SK-N-SH (cell line): ENCODE data around the gene WWOX. TPM values are rescaled to one million over a fixed set of nuclear protein-coding genes. Genes with fewer than 3 reads are reported as not detected.

Experiments
- CTCF ChIA-PET: fragments of 300-600, 350-600 bp; formaldehyde crosslinking; extraction: SDS; loops from one replicate; lab custom pipeline; 2021; lab: Yijun Ruan, JAX
- POLR2A ChIA-PET: fragments of 350-600 bp; sonication (Branson Sonifier 250); formaldehyde crosslinking; extraction: SDS; loops from one replicate; lab custom pipeline; 2020; ENCODE audit warnings: antibody characterized with exemption, inconsistent platforms; lab: Yijun Ruan, JAX
- DNase-seq: peaks from one replicate; pipeline ENCODE4 v3.0.0; 2012
- H2AFZ ChIP-seq: fragments of 200-600 bp; sonication (generic); 2 replicates; pipeline ENCODE4 v1.8.1; 2016; ENCODE audit warnings: antibody characterized with exemption, mild to moderate bottlenecking, low read depth
- H3F3A ChIP-seq: fragments of 200-600 bp; sonication (generic); replicated peaks from 2 replicates; pipeline ENCODE3; 2016; ENCODE audit warnings: antibody characterized with exemption, mild to moderate bottlenecking; ENCODE audit not compliant: insufficient read depth
- H3K27ac ChIP-seq, 2 experiments: fragments of 200-500 bp in 1 of 2; fragments of 200-600 bp in 1 of 2; sonication (Bioruptor generic) in 1 of 2; sonication (generic), shearing (Covaris generic) in 1 of 2; 2 replicates each; pipeline versions ENCODE4 v1.5.1 to v1.6.1; 2014 to 2016; ENCODE audit warnings: low read depth in 2 of 2, inconsistent platforms in 1 of 2, low read length in 1 of 2, mild to moderate bottlenecking in 1 of 2, mixed read lengths in 1 of 2
- H3K27me3 ChIP-seq: fragments of 200-600 bp; sonication (generic), shearing (Covaris generic); 2 replicates; pipeline ENCODE4 v1.6.1; 2016; ENCODE audit warnings: mixed run types; ENCODE audit not compliant: insufficient read depth
- H3K36me3 ChIP-seq, 2 experiments: fragments of 200-500 bp in 1 of 2; fragments of 200-600 bp in 1 of 2; sonication (Bioruptor generic) in 1 of 2; sonication (generic) in 1 of 2; replicated peaks in 1 of 2; 2 replicates each; pipeline versions ENCODE3 to v1.5.1; 2014 to 2016; ENCODE audit warnings: low read length in 1 of 2, mild to moderate bottlenecking in 1 of 2; ENCODE audit not compliant: insufficient read depth in 2 of 2, control insufficient read depth in 1 of 2
- H3K4me1 ChIP-seq, 2 experiments: fragments of 200-500 bp in 1 of 2; fragments of 200-600 bp in 1 of 2; sonication (Bioruptor generic) in 1 of 2; sonication (generic), shearing (Covaris generic) in 1 of 2; 2 replicates each; pipeline versions ENCODE4 v1.5.1 to v1.6.1; 2014 to 2016; ENCODE audit warnings: low read depth in 1 of 2, low read length in 1 of 2, mixed run types in 1 of 2; ENCODE audit not compliant: insufficient read depth in 2 of 2, control insufficient read depth in 1 of 2
- H3K4me2 ChIP-seq: fragments of 200-600 bp; sonication (generic), shearing (Covaris generic); 2 replicates; pipeline ENCODE4 v1.6.1; 2017; ENCODE audit warnings: mixed run types
- H3K4me3 ChIP-seq, 2 experiments: fragments of 200-500 bp in 1 of 2; fragments of 200-600 bp in 1 of 2; sonication (Bioruptor generic) in 1 of 2; sonication (generic), shearing (Covaris generic) in 1 of 2; 2 replicates each; pipeline versions ENCODE4 v1.5.1 to v1.8.1; 2014 to 2016; ENCODE audit warnings: low read depth in 2 of 2, inconsistent platforms in 1 of 2, low read length in 1 of 2, mild to moderate bottlenecking in 1 of 2, mixed read lengths in 1 of 2, moderate library complexity in 1 of 2
- H3K79me2 ChIP-seq: fragments of 200-600 bp; sonication (generic); 2 replicates; pipeline ENCODE4 v1.8.1; 2017; ENCODE audit warnings: mild to moderate bottlenecking; ENCODE audit not compliant: insufficient read depth
- H3K9ac ChIP-seq: fragments of 200-600 bp; sonication (generic); 2 replicates; pipeline ENCODE4 v1.6.1; 2017; ENCODE audit warnings: mixed run types
- H3K9me2 ChIP-seq: fragments of 200-600 bp; sonication (generic); 2 replicates; pipeline ENCODE4 v1.6.1; 2017; ENCODE audit warnings: mixed run types
- H3K9me3 ChIP-seq: fragments of 200-600 bp; sonication (generic); 2 replicates; pipeline ENCODE4 v1.6.1; 2017; ENCODE audit warnings: mixed run types, mild to moderate bottlenecking, moderate library complexity
- H4K20me1 ChIP-seq: fragments of 200-600 bp; sonication (generic); 2 replicates; pipeline ENCODE4 v1.6.1; 2017; ENCODE audit warnings: mild to moderate bottlenecking, mixed run types; ENCODE audit not compliant: insufficient read depth
- CTCF ChIP-seq: fragments of 200-600 bp; sonication (generic); IDR thresholded peaks from 2 replicates; pipeline ENCODE4 v1.6.1; 2017; ENCODE audit warnings: antibody characterized with exemption, mild to moderate bottlenecking, moderate library complexity
- EP300 ChIP-seq, 2 experiments: IDR thresholded peaks; 2 replicates each; pipeline versions ENCODE4 v1.4.0 to v1.6.1; 2012; ENCODE audit warnings: borderline replicate concordance in 1 of 2, low read depth in 1 of 2, low read length in 1 of 2
- FOXM1 ChIP-seq: IDR thresholded peaks from 2 replicates; pipeline ENCODE4 v1.4.0; 2012; ENCODE audit warnings: low read depth, mild to moderate bottlenecking
- GABPA ChIP-seq: IDR thresholded peaks from 2 replicates; pipeline ENCODE4 v1.4.0; 2012; ENCODE audit warnings: low read depth, mild to moderate bottlenecking
- GATA2 ChIP-seq: sonication (generic); formaldehyde crosslinking; IDR thresholded peaks from 2 replicates; pipeline ENCODE4 v1.5.0; 2020; ENCODE audit warnings: mild to moderate bottlenecking, missing genetic modification reagents
- IRF3 ChIP-seq: fragments of 150-350 bp; IDR thresholded peaks from 2 replicates; pipeline ENCODE4 v1.6.1; 2016; ENCODE audit warnings: mild to moderate bottlenecking, low read depth, low read length
- JUND ChIP-seq: IDR thresholded peaks from 2 replicates; pipeline ENCODE4 v1.4.0; 2012
- MEF2A ChIP-seq: IDR thresholded peaks from 2 replicates; pipeline ENCODE4 v1.4.0; 2012; ENCODE audit warnings: low read depth, borderline replicate concordance
- NFIC ChIP-seq: IDR thresholded peaks from 2 replicates; pipeline ENCODE4 v1.4.0; 2012; ENCODE audit warnings: borderline replicate concordance
- NRF1 ChIP-seq: IDR thresholded peaks from 2 replicates; pipeline ENCODE4 v1.6.1; 2012; ENCODE audit warnings: low read depth, mild to moderate bottlenecking, low read length
- POLR2AphosphoS5 ChIP-seq: IDR thresholded peaks from 2 replicates; pipeline ENCODE4 v1.6.1; 2012; ENCODE audit warnings: low read depth, low read length
- RCOR1 ChIP-seq: fragments of 150-350 bp; IDR thresholded peaks from 2 replicates; pipeline ENCODE4 v1.6.1; 2017; ENCODE audit warnings: antibody characterized with exemption, low read length
- REST ChIP-seq: IDR thresholded peaks from 2 replicates; pipeline ENCODE4 v1.6.1; 2012; ENCODE audit warnings: mild to moderate bottlenecking, low read depth, low read length, moderate library complexity
- RFX5 ChIP-seq: IDR thresholded peaks from 2 replicates; pipeline ENCODE4 v1.6.1; 2012; ENCODE audit warnings: mild to moderate bottlenecking, improper control_type of control experiment, low read length
- TEAD4 ChIP-seq: IDR thresholded peaks from 2 replicates; pipeline ENCODE4 v1.4.0; 2012; ENCODE audit warnings: mild to moderate bottlenecking, borderline replicate concordance; ENCODE audit not compliant: insufficient read depth
- USF1 ChIP-seq: IDR thresholded peaks from 2 replicates; pipeline ENCODE4 v1.4.0; 2012; ENCODE audit warnings: low read depth, borderline replicate concordance
- YY1 ChIP-seq: IDR thresholded peaks from 2 replicates; pipeline ENCODE4 v1.4.0; 2012; ENCODE audit warnings: low read depth, mild to moderate bottlenecking
- ZBTB33 ChIP-seq: IDR thresholded peaks from 2 replicates; pipeline ENCODE4 v1.4.0; 2012; ENCODE audit warnings: low read depth, borderline replicate concordance
- WGBS: methylation state at CpG from one replicate; pipeline ENCODE4 v1.1.6; 2017; ENCODE audit warnings: low lambda C conversion rate; 5-methylcytosine and 5-hydroxymethylcytosine counted together
- polyA plus RNA-seq, 3 experiments: library from polyadenylated mRNA; depleted of rRNA; stranded (reverse); fragments of >200 nt; gene quantifications; 2 replicates each; pipeline ENCODE4 v1.2.3, GENCODE V29; 2012

WWOX gene
- polyA plus RNA-seq, 1 of the 3 experiments (the other 2 are of a cell fraction), result 10.8 TPM

- CTCF ChIA-PET, result no interaction called here
- Histone ChIP-seq H3K27ac (no peak overlapping the region), H3K4me1 (no peaks in the 10 kb centered on the region; a peak in 1 of 4 replicates), H3K27me3 (no peaks in the 10 kb centered on the region), H4K20me1 (no peaks in the 10 kb centered on the region), H3F3A (no peaks in the 10 kb centered on the region), H3K9me2 (no peaks in the 10 kb centered on the region), H3K9me3 (no peaks in the 10 kb centered on the region), H2AFZ (no peak overlapping the region), H3K4me3 (no peak overlapping the region), H3K4me2 (no peak overlapping the region), H3K79me2 (no peaks in the 10 kb centered on the region), H3K36me3 (no peaks in the 10 kb centered on the region), H3K9ac (no peak overlapping the region)
- POLR2A ChIA-PET, result no interaction called here
- WGBS, result 80% methylated on average over 6 of the region's 6 CpGs
- TF ChIP-seq NFIC, result no peak
- no peak for TF ChIP-seq POLR2AphosphoS5
- TF ChIP-seq ZBTB33, result no peak
- TF ChIP-seq NRF1, result no peak
- no peak for TF ChIP-seq RFX5
- no peak for TF ChIP-seq MEF2A
- no peak for TF ChIP-seq RCOR1
- no peak for TF ChIP-seq YY1
- no peak for TF ChIP-seq REST
- TF ChIP-seq TEAD4, result no peak
- no peak for TF ChIP-seq EP300 (IDR thresholded peaks at IDR 0.05; ENCODE audit: borderline replicate concordance in 1 of 2, low read depth in 1 of 2, low read length in 1 of 2)
- no peak for TF ChIP-seq IRF3
- no peak for TF ChIP-seq FOXM1
- no peak for TF ChIP-seq JUND
- no peak for TF ChIP-seq GATA2
- no peak for TF ChIP-seq GABPA
- no peak for TF ChIP-seq USF1
- TF ChIP-seq CTCF, result no peak
- DNase-seq, result no peak
Measured at GRCh38 chr16:78285437-78285922, 186.0 kb downstream of the WWOX start.
